H1 (cell line): Measurements from ENCODE around the gene PAX8. TPM values are rescaled to one million over a fixed set of nuclear protein-coding genes. Genes with fewer than 3 reads are reported as not detected.

Source experiments
- CTCF ChIA-PET: fragments of 300-600 bp; sonication (Branson Sonifier 250); formaldehyde crosslinking; loops from one replicate; lab custom pipeline; 2021; ENCODE audit not compliant: partially characterized antibody; lab: Charles Lee
- POLR2A ChIA-PET: fragments of 300-600 bp; sonication (Branson Sonifier 250); formaldehyde crosslinking; loops from one replicate; lab custom pipeline; 2021; ENCODE audit warnings: inconsistent platforms; ENCODE audit not compliant: partially characterized antibody; lab: Charles Lee
- DNase-seq, 2 experiments: peaks; one replicate each; pipeline versions ENCODE4 v3.0.0 to v3.0.0-alpha.2; 2010 to 2022; ENCODE audit warnings: low spot score in 2 of 2, low read depth in 1 of 2, mixed read lengths in 1 of 2
- FAIRE-seq: peaks from 2 replicates; lab custom pipeline; 2011; peaks lifted over from hg19 to GRCh38; lab: Jason Lieb, UNC
- H2AFZ ChIP-seq: 2 replicates; pipeline ENCODE4 v1.8.1; 2012; ENCODE audit warnings: low read length, inconsistent platforms
- H2AK5ac ChIP-seq: 2 replicates; pipeline ENCODE4 v1.6.1; 2013; ENCODE audit warnings: low read depth, low read length
- H2BK120ac ChIP-seq: replicated peaks from 2 replicates; pipeline ENCODE3; 2013; ENCODE audit warnings: low read depth, low read length, inconsistent platforms
- H2BK12ac ChIP-seq: 2 replicates; pipeline ENCODE4 v1.6.1; 2013; ENCODE audit warnings: low read depth, low read length
- H2BK15ac ChIP-seq: 2 replicates; pipeline ENCODE4 v1.6.1; 2013; ENCODE audit warnings: low read length
- H2BK20ac ChIP-seq: 2 replicates; pipeline ENCODE4 v1.6.1; 2013; ENCODE audit warnings: low read length
- H2BK5ac ChIP-seq: 2 replicates; pipeline ENCODE4 v1.6.1; 2013; ENCODE audit warnings: low read depth, low read length
- H3K14ac ChIP-seq: 2 replicates; pipeline ENCODE4 v1.6.1; 2013; ENCODE audit warnings: inconsistent platforms; ENCODE audit not compliant: insufficient read length
- H3K18ac ChIP-seq: 2 replicates; pipeline ENCODE4 v1.6.1; 2013; ENCODE audit warnings: low read length; ENCODE audit errors: extremely low read depth
- H3K23ac ChIP-seq: 2 replicates; pipeline ENCODE4 v1.6.1; 2013; ENCODE audit warnings: inconsistent platforms; ENCODE audit not compliant: insufficient read length
- H3K23me2 ChIP-seq: 2 replicates; pipeline ENCODE4 v1.6.1; 2013; ENCODE audit warnings: low read depth, low read length
- H3K27ac ChIP-seq: 2 replicates; pipeline ENCODE4 v1.6.1; 2011; ENCODE audit warnings: low read depth, low read length, inconsistent platforms
- H3K27me3 ChIP-seq, 4 experiments: replicated peaks in 1 of 4; 1 replicate in 1 of 4; 2 replicates in 3 of 4; pipeline versions ENCODE4 v1.6.1 to v1.8.1; 2011 to 2013; ENCODE audit warnings: low read length in 3 of 4, mild to moderate bottlenecking in 3 of 4, inconsistent platforms in 2 of 4, mixed read lengths in 2 of 4, moderate library complexity in 1 of 4; ENCODE audit not compliant: control insufficient read depth in 3 of 4, insufficient read depth in 3 of 4; ENCODE audit errors: extremely low read depth in 1 of 4
- H3K36me3 ChIP-seq, 4 experiments: 2 replicates each; pipeline versions ENCODE4 v1.6.1 to v1.8.1; 2011 to 2013; ENCODE audit warnings: mild to moderate bottlenecking in 4 of 4, low read length in 3 of 4, moderate library complexity in 2 of 4, control low read depth in 1 of 4, inconsistent platforms in 1 of 4; ENCODE audit not compliant: insufficient read depth in 4 of 4, control insufficient read depth in 2 of 4
- H3K4ac ChIP-seq: replicated peaks from 2 replicates; pipeline ENCODE3; 2013; ENCODE audit warnings: low read length, low read depth, mixed read lengths, inconsistent platforms; ENCODE audit not compliant: insufficient read length
- H3K4me1 ChIP-seq, 4 experiments: replicated peaks in 1 of 4; 1 replicate in 1 of 4; 2 replicates in 3 of 4; pipeline versions ENCODE4 v1.6.1 to v1.8.1; 2011 to 2013; ENCODE audit warnings: low read length in 3 of 4, inconsistent platforms in 2 of 4, mixed read lengths in 1 of 4; ENCODE audit not compliant: insufficient read depth in 4 of 4, control insufficient read depth in 3 of 4
- H3K4me2 ChIP-seq, 2 experiments: 2 replicates each; pipeline versions ENCODE4 v1.6.1 to v1.8.1; 2011 to 2013; ENCODE audit warnings: low read depth in 2 of 2, low read length in 2 of 2, control low read depth in 1 of 2, inconsistent platforms in 1 of 2, mild to moderate bottlenecking in 1 of 2; ENCODE audit not compliant: insufficient read depth in 1 of 2
- H3K4me3 ChIP-seq, 4 experiments: fragments of 200-600, 300-600 bp in 1 of 4; sonication (generic), shearing (Covaris generic), sonication (Bioruptor Twin) in 1 of 4; 2 replicates each; pipeline versions ENCODE4 v1.5.1 to v1.8.1; 2011 to 2016; ENCODE audit warnings: low read length in 4 of 4, low read depth in 3 of 4, control low read depth in 2 of 4, inconsistent platforms in 2 of 4, mild to moderate bottlenecking in 2 of 4, mixed read lengths in 1 of 4, moderate library complexity in 1 of 4; ENCODE audit not compliant: insufficient read depth in 2 of 4; ENCODE audit errors: extremely low read depth in 1 of 4
- H3K56ac ChIP-seq: replicated peaks from 2 replicates; pipeline ENCODE3; 2013; ENCODE audit warnings: low read depth, mild to moderate bottlenecking, mixed read lengths, low read length, inconsistent platforms; ENCODE audit not compliant: insufficient read length
- H3K79me1 ChIP-seq: 2 replicates; pipeline ENCODE4 v1.6.1; 2013; ENCODE audit warnings: low read depth, low read length, control low read depth
- H3K79me2 ChIP-seq, 2 experiments: 2 replicates each; pipeline versions ENCODE4 v1.6.1 to v1.8.1; 2012 to 2013; ENCODE audit warnings: low read length in 2 of 2, mild to moderate bottlenecking in 2 of 2, inconsistent platforms in 1 of 2; ENCODE audit not compliant: insufficient read depth in 2 of 2, control insufficient read depth in 1 of 2
- H3K9ac ChIP-seq, 4 experiments: replicated peaks in 1 of 4; 1 replicate in 1 of 4; 2 replicates in 3 of 4; pipeline versions ENCODE4 v1.6.1 to v1.8.1; 2011 to 2013; ENCODE audit warnings: low read depth in 3 of 4, low read length in 3 of 4, control low read depth in 2 of 4, mild to moderate bottlenecking in 2 of 4, moderate library complexity in 2 of 4, inconsistent platforms in 1 of 4; ENCODE audit errors: extremely low read depth in 1 of 4
- H3K9me3 ChIP-seq, 2 experiments: 2 replicates each; pipeline versions ENCODE4 v1.6.1 to v1.8.1; 2012 to 2013; ENCODE audit warnings: mild to moderate bottlenecking in 2 of 2, moderate library complexity in 2 of 2, control low read depth in 1 of 2, inconsistent platforms in 1 of 2, low read depth in 1 of 2, low read length in 1 of 2, mixed read lengths in 1 of 2; ENCODE audit not compliant: insufficient read depth in 2 of 2
- H4K20me1 ChIP-seq, 2 experiments: replicated peaks in 1 of 2; 2 replicates each; pipeline versions ENCODE3 to v1.8.1; 2011 to 2013; ENCODE audit warnings: inconsistent platforms in 2 of 2, low read length in 2 of 2, mild to moderate bottlenecking in 1 of 2; ENCODE audit not compliant: insufficient read depth in 2 of 2, control insufficient read depth in 1 of 2
- H4K5ac ChIP-seq: 2 replicates; pipeline ENCODE4 v1.6.1; 2013; ENCODE audit warnings: low read length, low read depth, mixed read lengths, inconsistent platforms; ENCODE audit not compliant: insufficient read length
- H4K8ac ChIP-seq: 2 replicates; pipeline ENCODE4 v1.8.0; 2013; ENCODE audit warnings: mild to moderate bottlenecking, moderate library complexity, low read length, inconsistent platforms; ENCODE audit not compliant: insufficient read depth; ENCODE audit errors: extremely low read depth
- H4K91ac ChIP-seq: replicated peaks from 2 replicates; pipeline ENCODE3; 2013; ENCODE audit warnings: low read length, mixed read lengths, inconsistent platforms; ENCODE audit not compliant: insufficient read length
- BACH1 ChIP-seq: IDR thresholded peaks from 2 replicates; pipeline ENCODE4 v1.6.1; 2012; ENCODE audit warnings: low read length, improper control_type of control experiment
- CREB1 ChIP-seq: IDR thresholded peaks from 2 replicates; pipeline ENCODE4 v1.6.1; 2012; ENCODE audit warnings: inconsistent platforms
- GABPA ChIP-seq: IDR thresholded peaks from 2 replicates; pipeline ENCODE4 v1.6.1; 2011; ENCODE audit warnings: mild to moderate bottlenecking, low read length, moderate library complexity, borderline replicate concordance; ENCODE audit not compliant: insufficient read depth
- JUND ChIP-seq: IDR thresholded peaks from 2 replicates; pipeline ENCODE4 v1.6.1; 2011; ENCODE audit warnings: mild to moderate bottlenecking, improper control_type of control experiment, low read length
- POU5F1 ChIP-seq: IDR thresholded peaks from 2 replicates; pipeline ENCODE4 v1.6.1; 2011; ENCODE audit warnings: low read depth, mild to moderate bottlenecking, low read length, moderate library complexity
- SAP30 ChIP-seq: fragments of 300-600 bp; sonication (generic); IDR thresholded peaks from 2 replicates; pipeline ENCODE4 v1.7.1; 2012; ENCODE audit warnings: low read length, moderate library complexity, mild to moderate bottlenecking, inconsistent platforms; ENCODE audit not compliant: insufficient read depth, insufficient replicate concordance
- SP1 ChIP-seq: IDR thresholded peaks from 2 replicates; pipeline ENCODE4 v1.6.1; 2011; ENCODE audit warnings: low read depth, low read length
- WGBS, 2 experiments: shearing (Covaris generic) in 1 of 2; methylation state at CpG; one replicate each; pipeline versions ENCODE4 v1.1.6 to v1.1.7; 2013 to 2015; ENCODE audit warnings: low lambda C conversion rate in 2 of 2, mixed read lengths in 2 of 2, inconsistent platforms in 1 of 2, low coverage in 1 of 2, missing lambda C conversion rate in 1 of 2; ENCODE audit not compliant: insufficient replicate concordance in 2 of 2, insufficient coverage in 1 of 2, insufficient read length in 1 of 2; ENCODE audit errors: extremely low coverage in 1 of 2, missing lambda C conversion rate in 1 of 2; 5-methylcytosine and 5-hydroxymethylcytosine counted together
- polyA plus RNA-seq, 7 experiments: library from polyadenylated mRNA; depleted of rRNA in 3 of 7; stranded (reverse) in 5 of 7; unstranded in 2 of 7; fragments of >200 nt in 5 of 7; fragments of 200-250 nt in 2 of 7; gene quantifications; 1 replicate in 5 of 7; 2 replicates in 1 of 7; 4 replicates in 1 of 7; pipeline versions ENCODE4 v1.2.1 to v1.2.3, GENCODE V29; 2011 to 2013; ENCODE audit warnings: missing spikeins in 2 of 7, mixed read lengths in 2 of 7
- total RNA-seq: library from RNA; stranded (reverse); fragmentation: NEBNext Ultra II Directional; extraction: Animal tissue kit (Norgen Biotek cat#: 25700); gene quantifications from 2 replicates; pipeline ENCODE4 v1.2.1, GENCODE V29; 2021

The PAX8 gene
- total and polyA plus RNA-seq, 2 of the 8 experiments (the other 6 are each of a cell fraction or from before 2014, with no cell fraction given): 0.02 TPM; not detected in 1

DNA sequence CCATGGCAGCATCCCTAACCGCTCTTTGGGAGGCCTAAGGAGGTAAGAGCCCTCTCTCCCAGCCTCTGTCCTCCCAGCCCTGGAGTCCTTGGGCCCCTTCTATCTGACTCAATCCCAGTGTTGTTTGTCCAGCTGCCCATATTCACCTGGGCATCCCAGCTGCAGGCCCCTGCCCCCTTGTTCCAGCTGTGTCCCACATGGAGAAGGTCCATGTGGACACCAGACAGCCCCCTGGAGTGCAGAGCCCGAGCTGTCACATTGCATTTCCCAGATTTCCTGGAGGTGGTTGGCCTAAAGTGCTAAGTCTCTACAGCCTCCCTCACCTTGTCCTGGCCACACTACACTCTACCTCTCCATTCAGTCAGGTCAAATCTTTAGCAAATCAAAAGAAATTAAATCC, 62.4 kb downstream of the PAX8 start:
- no peaks in the 10 kb centered on the region for H3K9me3 ChIP-seq
- H3K23me2 ChIP-seq: no peaks in the 10 kb centered on the region
- no peak overlapping the region for H4K5ac ChIP-seq
- no peak overlapping the region for H2BK5ac ChIP-seq
- H4K8ac ChIP-seq: no peak overlapping the region
- H3K4me2 ChIP-seq: no peak overlapping the region
- no peak overlapping the region for H2BK120ac ChIP-seq
- no peak overlapping the region for H2BK20ac ChIP-seq
- H3K4me3 ChIP-seq: no peak overlapping the region
- H3K4me1 ChIP-seq: peaks cover 0 to 6% (median 5%) of the 10 kb centered on the region in 4 experiments; a peak in 4 of 7 replicates
- no peak overlapping the region for H3K27ac ChIP-seq
- ChIA-PET POLR2A (no interaction called here), CTCF (interaction anchor here (0.5 to 3.5 kb wide), 7 partner anchors 13 to 1551 kb away, joined by 3 to 20 read pairs (median 4); no protein-coding TSS in a partner anchor)
- WGBS, 2 experiments: 77% methylated on average over 2 of the region's 2 CpGs; no CpG with 5 or more reads in 1 of the 2 experiments
- no peaks in the 10 kb centered on the region for H4K20me1 ChIP-seq
- peaks cover 0 to 3% (median 0%) of the 10 kb centered on the region in 4 experiments; a peak in 1 of 7 replicates for H3K27me3 ChIP-seq
- H2AFZ ChIP-seq: no peak overlapping the region
- H2BK15ac ChIP-seq: no peak overlapping the region
- no peak overlapping the region for H3K23ac ChIP-seq
- no peaks in the 10 kb centered on the region for H3K79me1 ChIP-seq
- H3K14ac ChIP-seq: no peak overlapping the region
- DNase-seq (no peak), FAIRE-seq (no peak)
- no peak overlapping the region for H3K9ac ChIP-seq
- no peak overlapping the region for H2BK12ac ChIP-seq
- no peaks in the 10 kb centered on the region for H3K36me3 ChIP-seq
- H4K91ac ChIP-seq: no peak overlapping the region
- no peak overlapping the region for H3K4ac ChIP-seq
- no peak overlapping the region for H2AK5ac ChIP-seq
- TF ChIP-seq GABPA (no peak), SP1 (no peak), BACH1 (no peak), SAP30 (no peak), POU5F1 (no peak), CREB1 (no peak), JUND (no peak)
- H3K18ac ChIP-seq: no peak overlapping the region
- H3K56ac ChIP-seq: no peak overlapping the region
- H3K79me2 ChIP-seq: no peaks in the 10 kb centered on the region
